Measurements from ENCODE around the gene ALB. TPM values are rescaled to one million over a fixed set of nuclear protein-coding genes. Genes with fewer than 3 reads are reported as not detected.

The ALB gene
- total RNA-seq, 1 experiment from 2014 or later = 0.22 TPM

- Histone ChIP-seq H3K9ac (ENCODE audit: low read length) (no peak overlapping the region), H4K20me1 (ENCODE audit: low read length) (no peaks in the 10 kb centered on the region)
- POLR2A ChIA-PET (ENCODE audit: unreplicated experiment) = no interaction called here
Observed at GRCh38 chr4:73423184-73423583, 19.1 kb downstream of the ALB start.

GRCh38 chr4:73426666-73427065 lies 22.6 kb downstream of the ALB start:
- DNase-seq (no peak), ATAC-seq (no peak)
- H2AFZ ChIP-seq (ENCODE audit: low read length) = no peak overlapping the region
- H4K20me1 ChIP-seq (ENCODE audit: low read length) = no peaks in the 10 kb centered on the region
- H3K4me3 ChIP-seq (ENCODE audit: low read length) = no peak overlapping the region
- H3K27me3 ChIP-seq (ENCODE audit: low read length) = peaks cover 35% of the 10 kb centered on the region
- H3K4me1 ChIP-seq (ENCODE audit: insufficient read depth, low read length) = no peaks in the 10 kb centered on the region
- ChIA-PET CTCF (no interaction called here), POLR2A (ENCODE audit: unreplicated experiment) (no interaction called here)
- H3K4me2 ChIP-seq (ENCODE audit: low read length) = no peak overlapping the region
- H3K9me2 ChIP-seq (replicated peaks; ENCODE audit: low read length) = no peaks in the 10 kb centered on the region
- no peaks in the 10 kb centered on the region for H3K36me3 ChIP-seq (ENCODE audit: low read depth, low read length)
- H3K9me3 ChIP-seq (ENCODE audit: low read length) = no peaks in the 10 kb centered on the region
- H3K79me2 ChIP-seq (ENCODE audit: low read length) = no peaks in the 10 kb centered on the region
- BruUV-seq (replicated peaks) = no TSS peak
- no peak for TF ChIP-seq EZH2 (IDR thresholded peaks at IDR 0.05; ENCODE audit: low read length, unreplicated experiment)
- TF ChIP-seq CTCF (conservative IDR thresholded peaks at IDR 0.05; ENCODE audit: low read depth, low read length) = no peak
- TF ChIP-seq EZH2phosphoT487 (IDR thresholded peaks at IDR 0.05; ENCODE audit: borderline replicate concordance, low read length) = no peak
- intact Hi-C loops (cut with micrococcal nuclease) = no loop called here
- H3F3A ChIP-seq (ENCODE audit: low read length, unreplicated experiment) = no peaks in the 10 kb centered on the region
- no peak overlapping the region for H3K27ac ChIP-seq (ENCODE audit: low read length)
- H3K9ac ChIP-seq (ENCODE audit: low read length) = no peak overlapping the region

More at GRCh38 chr4:73423184-73423583, 19.1 kb downstream of the ALB start:
- no peaks in the 10 kb centered on the region for H3K9me3 ChIP-seq (ENCODE audit: low read length)
- no peaks in the 10 kb centered on the region for H3K79me2 ChIP-seq (ENCODE audit: low read length)
- CTCF ChIA-PET = no interaction called here
- intact Hi-C loops (cut with micrococcal nuclease) = no loop called here
- no peak for ATAC-seq
- H2AFZ ChIP-seq (ENCODE audit: low read length) = no peak overlapping the region
- H3K9me2 ChIP-seq (replicated peaks; ENCODE audit: low read length) = no peaks in the 10 kb centered on the region
- no peaks in the 10 kb centered on the region for H3F3A ChIP-seq (ENCODE audit: low read length, unreplicated experiment)
- H3K27me3 ChIP-seq (ENCODE audit: low read length) = peaks cover 39% of the 10 kb centered on the region
- BruUV-seq (replicated peaks) = no TSS peak
- no peak for DNase-seq
- H3K27ac ChIP-seq (ENCODE audit: low read length) = no peak overlapping the region
- no peak overlapping the region for H3K4me2 ChIP-seq (ENCODE audit: low read length)
- TF ChIP-seq CTCF (conservative IDR thresholded peaks at IDR 0.05; ENCODE audit: low read depth, low read length) (no peak), EZH2phosphoT487 (IDR thresholded peaks at IDR 0.05; ENCODE audit: borderline replicate concordance, low read length) (no peak), EZH2 (IDR thresholded peaks at IDR 0.05; ENCODE audit: low read length, unreplicated experiment) (no peak)
- no peaks in the 10 kb centered on the region for H3K4me1 ChIP-seq (ENCODE audit: insufficient read depth, low read length)
- no peaks in the 10 kb centered on the region for H3K36me3 ChIP-seq (ENCODE audit: low read depth, low read length)
- no peak overlapping the region for H3K4me3 ChIP-seq (ENCODE audit: low read length)

- no peak for TF ChIP-seq EZH2 (IDR thresholded peaks at IDR 0.05; ENCODE audit: low read length, unreplicated experiment)
- H4K20me1 ChIP-seq (ENCODE audit: low read length) = no peaks in the 10 kb centered on the region
- ATAC-seq (no peak), DNase-seq (no peak)
- H3K9ac ChIP-seq (ENCODE audit: low read length) = no peak overlapping the region
- ChIA-PET CTCF (no interaction called here), POLR2A (ENCODE audit: unreplicated experiment) (no interaction called here)
- H3K27ac ChIP-seq (ENCODE audit: low read length) = no peak overlapping the region
- H3K9me2 ChIP-seq (replicated peaks; ENCODE audit: low read length) = no peaks in the 10 kb centered on the region
- H3K79me2 ChIP-seq (ENCODE audit: low read length) = no peaks in the 10 kb centered on the region
- H3K9me3 ChIP-seq (ENCODE audit: low read length) = no peaks in the 10 kb centered on the region
- BruUV-seq (replicated peaks) = no TSS peak
- no peaks in the 10 kb centered on the region for H3K4me1 ChIP-seq (ENCODE audit: insufficient read depth, low read length)
- no peak overlapping the region for H3K4me2 ChIP-seq (ENCODE audit: low read length)
- no peak overlapping the region for H2AFZ ChIP-seq (ENCODE audit: low read length)
- intact Hi-C loops (cut with micrococcal nuclease) = no loop called here
- peaks cover 51% of the 10 kb centered on the region for H3K27me3 ChIP-seq (ENCODE audit: low read length)
- no peaks in the 10 kb centered on the region for H3F3A ChIP-seq (ENCODE audit: low read length, unreplicated experiment)
- no peaks in the 10 kb centered on the region for H3K36me3 ChIP-seq (ENCODE audit: low read depth, low read length)
- no peak overlapping the region for H3K4me3 ChIP-seq (ENCODE audit: low read length)
Observed at GRCh38 chr4:73429118-73429517, 25.0 kb downstream of the ALB start.

Measured in PC-3 (cell line).